ENCODE data around the gene HPS5. TPM values are rescaled to one million over a fixed set of nuclear protein-coding genes. Genes with fewer than 3 reads are reported as not detected.

HPS5 gene
- total RNA-seq, 2 experiments from 2014 or later: 8.8 to 9.3 TPM

DNA sequence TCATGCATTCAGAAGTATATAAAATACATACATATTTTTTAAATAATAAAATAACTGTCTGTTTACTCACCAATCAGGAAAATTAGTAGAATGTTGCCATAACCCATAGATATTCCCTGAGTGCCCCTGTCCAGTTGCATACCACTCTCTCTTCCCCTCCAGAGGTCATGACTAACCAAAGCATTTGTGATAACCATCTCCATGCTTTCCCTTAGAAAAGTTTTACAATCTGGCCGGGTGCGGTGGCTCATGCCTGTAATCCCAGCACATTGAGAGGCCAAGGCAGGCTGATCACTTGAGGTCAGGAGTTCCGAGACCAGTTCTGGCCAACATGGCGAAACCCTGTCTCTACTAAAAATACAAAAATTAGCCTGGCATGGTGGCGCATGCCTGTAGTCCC lies 39.2 kb upstream of the HPS5 start:
- no peak overlapping the region for H3K4me3 ChIP-seq (ENCODE audit: low read length)
- ChIA-PET POLR2A (no interaction called here), CTCF (no interaction called here)
- peaks cover 79% of the 10 kb centered on the region for H3K36me3 Mint-ChIP-seq (ENCODE audit: low read depth)
- no peaks in the 10 kb centered on the region for H3K9me3 Mint-ChIP-seq
- H3K27ac ChIP-seq (ENCODE audit: low read depth in 1 of 2, low read length in 2 of 2): no peak overlapping the region
- no peaks in the 10 kb centered on the region for H3K4me1 Mint-ChIP-seq (ENCODE audit: low read depth)
- no peaks in the 10 kb centered on the region for H3K9me3 ChIP-seq (ENCODE audit: control insufficient read depth in 1 of 2, insufficient read depth in 1 of 2, low read length in 2 of 2)
- no peaks in the 10 kb centered on the region for H3K27me3 ChIP-seq (ENCODE audit: control insufficient read depth in 1 of 2, insufficient read depth in 2 of 2, low read length in 2 of 2)
- H3K4me1 ChIP-seq (ENCODE audit: insufficient read depth, low read length): no peaks in the 10 kb centered on the region
- no peak overlapping the region for H3K27ac Mint-ChIP-seq
- peaks cover 92% of the 10 kb centered on the region for H3K36me3 ChIP-seq (ENCODE audit: insufficient read depth, low read length)
- H3K4me3 Mint-ChIP-seq: no peak overlapping the region
- TF ChIP-seq, protein P1, sequence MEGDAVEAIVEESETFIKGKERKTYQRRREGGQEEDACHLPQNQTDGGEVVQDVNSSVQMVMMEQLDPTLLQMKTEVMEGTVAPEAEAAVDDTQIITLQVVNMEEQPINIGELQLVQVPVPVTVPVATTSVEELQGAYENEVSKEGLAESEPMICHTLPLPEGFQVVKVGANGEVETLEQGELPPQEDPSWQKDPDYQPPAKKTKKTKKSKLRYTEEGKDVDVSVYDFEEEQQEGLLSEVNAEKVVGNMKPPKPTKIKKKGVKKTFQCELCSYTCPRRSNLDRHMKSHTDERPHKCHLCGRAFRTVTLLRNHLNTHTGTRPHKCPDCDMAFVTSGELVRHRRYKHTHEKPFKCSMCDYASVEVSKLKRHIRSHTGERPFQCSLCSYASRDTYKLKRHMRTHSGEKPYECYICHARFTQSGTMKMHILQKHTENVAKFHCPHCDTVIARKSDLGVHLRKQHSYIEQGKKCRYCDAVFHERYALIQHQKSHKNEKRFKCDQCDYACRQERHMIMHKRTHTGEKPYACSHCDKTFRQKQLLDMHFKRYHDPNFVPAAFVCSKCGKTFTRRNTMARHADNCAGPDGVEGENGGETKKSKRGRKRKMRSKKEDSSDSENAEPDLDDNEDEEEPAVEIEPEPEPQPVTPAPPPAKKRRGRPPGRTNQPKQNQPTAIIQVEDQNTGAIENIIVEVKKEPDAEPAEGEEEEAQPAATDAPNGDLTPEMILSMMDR (IDR thresholded peaks at IDR 0.05): no peak
- ATAC-seq (ENCODE audit: poor library complexity) (no peak), DNase-seq (no peak)
- H3K27me3 Mint-ChIP-seq: no peaks in the 10 kb centered on the region
- intact Hi-C loops (cut with DNase I, micrococcal nuclease): no loop called here

DNA sequence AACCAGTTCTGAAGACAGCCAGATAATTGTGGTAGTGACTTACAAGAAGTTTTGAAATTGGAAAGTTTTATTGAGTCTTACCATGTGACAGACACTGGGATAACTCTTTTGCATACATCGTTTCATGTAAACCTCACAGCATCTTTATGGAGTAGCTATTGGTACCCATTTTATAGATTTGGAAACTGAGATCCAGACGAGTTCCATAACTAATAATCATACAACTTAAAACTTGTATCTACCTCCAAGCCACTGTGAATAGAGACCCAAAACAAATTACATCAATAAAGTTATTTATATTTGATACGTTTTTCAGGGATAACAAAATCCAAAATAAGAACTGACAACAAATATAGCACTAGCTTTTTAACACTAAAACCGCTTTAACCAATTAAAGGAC lies 36.7 kb upstream of the HPS5 start:
- Mint-ChIP-seq H3K4me3 (no peak overlapping the region), H3K4me1 (ENCODE audit: low read depth) (no peaks in the 10 kb centered on the region), H3K36me3 (ENCODE audit: low read depth) (peaks cover 77% of the 10 kb centered on the region), H3K27me3 (no peaks in the 10 kb centered on the region), H3K27ac (no peak overlapping the region), H3K9me3 (no peaks in the 10 kb centered on the region)
- CTCF ChIA-PET: interaction anchor here (0.6 to 1.1 kb wide), 2 partner anchors 14 to 115 kb away, joined by 3 to 4 read pairs; no protein-coding TSS in a partner anchor
- Histone ChIP-seq H3K9me3 (ENCODE audit: control insufficient read depth in 1 of 2, insufficient read depth in 1 of 2, low read length in 2 of 2) (no peaks in the 10 kb centered on the region), H3K4me1 (ENCODE audit: insufficient read depth, low read length) (no peaks in the 10 kb centered on the region), H3K36me3 (ENCODE audit: insufficient read depth, low read length) (peaks cover 84% of the 10 kb centered on the region), H3K4me3 (ENCODE audit: low read length) (no peak overlapping the region), H3K27me3 (ENCODE audit: control insufficient read depth in 1 of 2, insufficient read depth in 2 of 2, low read length in 2 of 2) (no peaks in the 10 kb centered on the region), H3K27ac (ENCODE audit: low read depth in 1 of 2, low read length in 2 of 2) (no peak overlapping the region)
- DNase-seq (no peak), ATAC-seq (ENCODE audit: poor library complexity) (no peak)
- intact Hi-C loops (cut with DNase I, micrococcal nuclease): no loop called here
- TF ChIP-seq, protein P1 (IDR thresholded peaks at IDR 0.05): no peak
- POLR2A ChIA-PET: interaction anchor here (1.4 kb wide), 1 partner anchor 36 kb away, joined by 3 read pairs; the partner anchor contains the start of gene LDHA

DNA sequence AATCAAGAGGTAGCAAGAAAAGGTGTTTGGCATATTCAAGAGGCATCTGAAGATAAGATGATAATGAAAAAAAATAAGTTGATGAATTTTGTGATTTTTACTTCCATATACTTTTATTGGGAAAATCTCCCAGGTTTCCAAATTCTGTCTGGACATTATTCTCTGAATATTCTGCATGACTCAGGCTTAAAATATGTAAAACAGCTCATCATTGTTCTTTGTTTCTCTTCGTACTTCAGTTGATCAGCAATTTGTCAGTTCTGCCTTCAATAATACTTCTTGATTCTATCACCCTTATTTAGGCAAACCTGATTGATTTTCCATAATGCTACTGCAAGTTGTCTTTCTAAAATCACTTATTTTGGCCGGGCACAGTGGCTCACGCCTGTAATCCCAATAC lies 30.6 kb upstream of the HPS5 start:
- H3K4me1 ChIP-seq (ENCODE audit: insufficient read depth, low read length): no peaks in the 10 kb centered on the region
- intact Hi-C loops (cut with DNase I, micrococcal nuclease): no loop called here
- ChIA-PET POLR2A (no interaction called here), CTCF (interaction anchor here (1.2 kb wide), 1 partner anchor 109 kb away, joined by 3 read pairs; no protein-coding TSS in a partner anchor)
- no peak overlapping the region for H3K27ac Mint-ChIP-seq
- peaks cover 10% of the 10 kb centered on the region for H3K4me1 Mint-ChIP-seq (ENCODE audit: low read depth)
- H3K27me3 Mint-ChIP-seq: no peaks in the 10 kb centered on the region
- H3K36me3 Mint-ChIP-seq (ENCODE audit: low read depth): peaks cover 90% of the 10 kb centered on the region
- TF ChIP-seq, protein P1 (IDR thresholded peaks at IDR 0.05): no peak
- no peaks in the 10 kb centered on the region for H3K9me3 Mint-ChIP-seq
- DNase-seq (no peak), ATAC-seq (ENCODE audit: poor library complexity) (no peak)
- H3K36me3 ChIP-seq (ENCODE audit: insufficient read depth, low read length): peaks cover 55% of the 10 kb centered on the region
- no peak overlapping the region for H3K27ac ChIP-seq (ENCODE audit: low read depth in 1 of 2, low read length in 2 of 2)
- no peaks in the 10 kb centered on the region for H3K9me3 ChIP-seq (ENCODE audit: control insufficient read depth in 1 of 2, insufficient read depth in 1 of 2, low read length in 2 of 2)
- no peak overlapping the region for H3K4me3 Mint-ChIP-seq
- no peaks in the 10 kb centered on the region for H3K27me3 ChIP-seq (ENCODE audit: control insufficient read depth in 1 of 2, insufficient read depth in 2 of 2, low read length in 2 of 2)
- no peak overlapping the region for H3K4me3 ChIP-seq (ENCODE audit: low read length)
